ENCODE measurements around the gene SHQ1. TPM values are rescaled to one million over a fixed set of nuclear protein-coding genes. Genes with fewer than 3 reads are reported as not detected.
"Not testable (repeated sequence)": the region's sequence is repeated elsewhere in the genome, so short reads cannot be mapped to it uniquely, and the experiment has no call there.

The SHQ1 gene
- total RNA-seq, 1 experiment from 2014 or later: 27.8 TPM

DNA sequence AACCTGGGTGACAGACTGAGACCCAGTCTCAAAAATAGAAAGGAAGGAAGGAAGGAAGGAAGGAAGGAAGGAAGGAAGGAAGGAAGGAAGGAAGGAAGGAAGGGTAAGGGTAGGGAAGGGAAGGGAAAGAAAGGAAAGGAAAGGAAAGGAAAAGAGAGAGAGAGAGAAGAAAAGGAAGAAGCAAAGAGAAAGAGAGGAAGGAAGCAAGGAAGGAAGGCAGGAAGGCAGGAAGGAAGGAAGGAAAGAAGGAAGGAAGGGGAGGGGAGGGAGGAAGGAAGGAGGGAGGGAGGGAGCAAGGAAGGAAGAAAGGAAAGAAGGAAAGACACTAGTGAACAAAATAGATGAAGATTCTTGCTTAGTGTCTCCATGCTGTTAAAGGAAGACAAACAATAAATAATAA is 129.1 kb downstream of the SHQ1 start:
- no peak for DNase-seq (ENCODE audit: low read depth)

DNA sequence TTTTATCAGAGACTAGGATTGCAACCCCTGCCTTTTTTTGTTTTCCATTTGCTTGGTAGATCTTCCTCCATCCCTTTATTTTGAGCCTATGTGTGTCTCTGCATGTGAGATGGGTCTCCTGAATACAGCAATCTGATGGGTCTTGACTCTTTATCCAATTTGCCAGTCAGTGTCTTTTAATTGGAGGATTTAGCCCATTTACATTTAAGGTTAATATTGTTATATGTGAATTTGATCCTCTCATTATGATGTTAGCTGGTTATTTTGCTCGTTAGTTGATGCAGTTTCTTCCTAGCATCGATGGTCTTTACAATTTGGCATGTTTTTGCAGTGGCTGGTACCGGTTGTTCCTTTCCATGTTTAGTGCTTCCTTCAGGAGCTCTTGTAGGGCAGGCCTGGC is 134.1 kb downstream of the SHQ1 start:
- DNase-seq (ENCODE audit: low read depth): not testable (repeated sequence)

DNA sequence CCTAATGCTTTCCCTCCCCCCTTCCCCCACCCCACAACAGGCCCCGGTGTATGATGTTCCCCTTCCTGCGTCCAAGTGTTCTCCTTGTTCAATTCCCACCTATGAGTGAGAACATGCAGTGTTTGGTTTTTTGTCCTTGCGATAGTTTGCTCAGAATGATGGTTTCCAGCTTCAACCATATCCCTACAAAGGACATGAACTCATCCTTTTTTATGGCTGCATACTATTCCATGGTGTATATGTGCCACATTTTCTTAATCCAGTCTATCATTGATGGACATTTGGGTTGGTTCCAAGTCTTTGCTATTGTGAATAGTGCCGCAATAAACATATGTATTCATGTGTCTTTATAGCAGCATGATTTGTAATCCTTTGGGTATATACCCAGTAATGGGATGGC is 137.8 kb downstream of the SHQ1 start:
- DNase-seq (ENCODE audit: low read depth): not testable (repeated sequence)

DNA sequence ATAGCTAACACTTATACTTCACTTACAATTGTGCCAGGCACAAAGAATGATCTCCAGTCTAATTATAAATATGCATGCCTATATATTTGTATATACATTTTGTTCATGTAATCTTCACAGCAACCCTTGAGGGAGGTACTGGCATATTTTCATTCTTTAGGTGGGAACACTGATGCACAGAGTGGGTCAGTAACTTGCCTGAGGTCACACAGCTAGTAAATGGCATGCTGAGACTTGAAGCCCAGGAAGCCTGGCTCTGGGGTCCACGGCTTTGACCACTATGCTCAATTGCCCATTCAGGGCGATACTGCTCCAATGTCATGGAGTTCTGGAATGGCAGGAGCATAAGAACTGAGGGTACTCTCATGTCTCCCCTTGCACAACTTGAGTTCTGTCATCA is 139.8 kb downstream of the SHQ1 start:
- no peak for DNase-seq (ENCODE audit: low read depth)

DNA sequence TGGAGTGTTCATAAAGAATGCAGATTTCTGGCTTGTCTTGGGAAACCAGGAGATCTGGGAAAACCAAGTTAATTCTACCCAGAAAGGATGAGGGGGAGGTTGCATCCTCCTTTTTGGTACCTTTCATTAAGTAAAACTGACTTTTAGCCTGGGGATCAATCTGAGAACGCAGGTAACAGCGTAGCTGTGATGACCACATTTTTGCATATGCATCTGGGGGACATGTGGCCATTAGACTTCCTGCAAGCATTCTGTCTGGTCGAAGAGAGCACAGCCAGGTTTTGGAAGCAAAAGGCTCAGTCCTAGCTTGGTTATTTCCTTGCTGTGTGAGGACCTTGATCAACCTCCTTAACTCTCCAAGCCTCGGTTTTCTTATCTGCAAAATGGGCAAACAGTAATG is 145.2 kb downstream of the SHQ1 start:
- no peak for DNase-seq (ENCODE audit: low read depth)

DNA sequence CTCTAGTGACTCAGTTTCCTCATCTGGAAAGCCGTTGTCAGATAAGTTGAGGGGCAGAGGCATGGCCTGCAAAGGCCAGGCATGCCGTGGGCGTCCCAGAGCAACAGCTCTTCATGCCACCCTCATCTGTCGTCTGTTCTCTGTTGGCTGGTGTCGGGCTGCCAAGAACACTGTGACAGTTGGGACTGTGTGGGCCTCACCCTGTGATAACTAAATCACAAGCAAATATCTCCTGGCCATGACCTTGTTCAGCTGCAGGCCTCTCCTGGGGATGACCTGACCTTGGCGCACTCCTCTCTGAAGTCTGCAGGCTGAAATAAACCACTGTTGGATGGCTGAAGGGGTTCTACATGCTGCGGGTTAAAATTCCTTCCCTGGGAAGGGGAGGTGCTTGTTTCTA is 145.9 kb downstream of the SHQ1 start:
- DNase-seq (ENCODE audit: low read depth): no peak

DNA sequence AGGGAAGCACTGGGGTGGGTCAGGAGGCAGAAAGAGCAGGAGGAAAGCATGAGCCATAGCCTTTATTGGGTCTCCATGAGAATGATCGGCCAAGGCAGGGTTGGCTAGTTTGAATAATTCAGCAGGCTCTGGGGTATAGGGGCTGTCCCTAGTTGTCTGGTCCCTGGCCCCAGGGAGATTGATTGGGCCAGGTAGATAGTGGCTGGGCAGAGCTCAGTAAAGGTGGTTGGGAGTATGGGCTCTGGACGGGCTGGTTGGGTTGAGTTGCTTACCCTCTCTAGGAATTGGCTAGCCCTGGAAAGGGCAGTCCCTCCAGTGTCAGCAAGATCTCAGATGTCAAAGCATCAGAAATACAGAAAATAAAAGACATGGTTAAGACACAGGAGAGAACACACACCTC is 148.1 kb downstream of the SHQ1 start:
- no peak for DNase-seq (ENCODE audit: low read depth)

DNA sequence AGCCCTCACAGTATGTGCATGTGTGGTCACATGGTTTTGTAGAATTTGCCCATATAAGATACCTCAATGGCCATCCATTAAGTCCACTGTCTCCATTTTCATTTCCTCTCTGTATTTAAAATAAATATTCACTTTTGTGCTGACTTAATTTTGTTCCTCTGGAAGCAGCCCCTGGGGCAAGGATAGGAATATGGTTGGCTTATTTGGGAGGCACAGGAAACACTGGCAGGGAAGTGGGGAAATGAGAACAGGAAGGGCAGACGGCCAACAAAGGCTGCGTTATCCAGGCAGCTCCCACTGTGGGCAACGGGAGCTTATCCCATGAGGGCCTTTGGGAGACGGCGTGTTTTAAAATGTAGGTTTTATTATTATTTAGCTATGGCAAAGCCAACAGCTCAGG is 148.6 kb downstream of the SHQ1 start:
- no peak for DNase-seq (ENCODE audit: low read depth)

Other genes starting within 250 kb of the SHQ1 start
- 3.7 and 6.7 TPM in 2 replicates for gene GXYLT2, start 39.6 kb upstream of the SHQ1 start, total RNA-seq (2014; rRNA removed; shearing (Covaris generic))
- 43.6 and 49.1 TPM in 2 replicates for gene PPP4R2, start 148.4 kb upstream of the SHQ1 start, total RNA-seq (2014; rRNA removed; shearing (Covaris generic))
- gene EBLN2, start 213.2 kb upstream of the SHQ1 start, total RNA-seq (2014; rRNA removed; shearing (Covaris generic)): 2.2 and 3.0 TPM in 2 replicates